IMR-90 (cell line): ENCODE results near the gene ADCK2. TPM values are rescaled to one million over a fixed set of nuclear protein-coding genes. Genes with fewer than 3 reads are reported as not detected.

Experiments
- ATAC-seq: fragments of 200-7000 bp; cut with Tn5 transposase; 2 replicates; pipeline ENCODE4 v1.9.1; 2020; ENCODE audit warnings: low read depth, mild to moderate bottlenecking, moderate library complexity
- BruUV-seq: library from RNA; stranded (reverse); fragments of 400-500 nt; replicated peaks from 2 replicates; lab custom pipeline; 2021; lab: Mats Ljungman, UMichigan
- CTCF ChIA-PET: fragments of 300-600 bp; formaldehyde crosslinking; extraction: SDS; loops from one replicate; lab custom pipeline; 2021; ENCODE audit warnings: antibody characterized with exemption; lab: Yijun Ruan, JAX
- POLR2A ChIA-PET: fragments of 300-600 bp; sonication (Branson Sonifier 250); formaldehyde crosslinking; loops from one replicate; lab custom pipeline; 2022; ENCODE audit warnings: antibody characterized with exemption; ENCODE audit not compliant: unreplicated experiment; lab: Charles Lee
- DNase-seq: peaks from one replicate; pipeline ENCODE4 v3.0.0; 2013
- H2AFZ ChIP-seq: replicated peaks from 2 replicates; pipeline ENCODE3; 2013; ENCODE audit warnings: low read length, mild to moderate bottlenecking; ENCODE audit not compliant: poor library complexity
- H2AK5ac ChIP-seq: 2 replicates; pipeline ENCODE4 v1.6.1; 2013; ENCODE audit warnings: low read depth, low read length, inconsistent platforms
- H2AK9ac ChIP-seq: replicated peaks from 2 replicates; pipeline ENCODE3; 2013; ENCODE audit warnings: mild to moderate bottlenecking, low read depth, low read length, moderate library complexity; ENCODE audit not compliant: poor library complexity
- H2BK120ac ChIP-seq: 2 replicates; pipeline ENCODE4 v1.6.1; 2013; ENCODE audit warnings: low read depth, low read length, inconsistent platforms
- H2BK15ac ChIP-seq: 3 replicates; pipeline ENCODE4 v1.6.1; 2013; ENCODE audit warnings: low read depth, low read length, inconsistent platforms
- H2BK20ac ChIP-seq: 2 replicates; pipeline ENCODE4 v1.6.1; 2013; ENCODE audit warnings: low read depth, mild to moderate bottlenecking, inconsistent platforms, low read length, moderate library complexity
- H2BK5ac ChIP-seq: 2 replicates; pipeline ENCODE4 v1.6.1; 2013; ENCODE audit warnings: mild to moderate bottlenecking, low read depth, low read length, inconsistent platforms; ENCODE audit not compliant: poor library complexity, severe bottlenecking
- H3K14ac ChIP-seq: replicated peaks from 2 replicates; pipeline ENCODE4 v1.6.1; 2013; ENCODE audit warnings: low read depth, low read length, inconsistent platforms
- H3K18ac ChIP-seq: 2 replicates; pipeline ENCODE4 v1.6.1; 2013; ENCODE audit warnings: low read depth, low read length, control low read depth
- H3K23ac ChIP-seq: 2 replicates; pipeline ENCODE4 v1.6.1; 2013; ENCODE audit warnings: low read depth, low read length, inconsistent platforms
- H3K27ac ChIP-seq: 2 replicates; pipeline ENCODE4 v1.5.1; 2013; ENCODE audit warnings: mild to moderate bottlenecking, control low read depth, low read length; ENCODE audit not compliant: insufficient read depth
- H3K27me3 ChIP-seq: 2 replicates; pipeline ENCODE4 v1.6.1; 2013; ENCODE audit warnings: low read length; ENCODE audit not compliant: control insufficient read depth, insufficient read depth
- H3K36me3 ChIP-seq: 2 replicates; pipeline ENCODE4 v1.6.1; 2013; ENCODE audit warnings: low read length, mixed read lengths; ENCODE audit not compliant: control insufficient read depth, insufficient read depth
- H3K4ac ChIP-seq: 2 replicates; pipeline ENCODE4 v1.6.1; 2013; ENCODE audit warnings: low read depth, low read length, inconsistent platforms
- H3K4me1 ChIP-seq: 2 replicates; pipeline ENCODE4 v1.6.1; 2013; ENCODE audit warnings: low read length, mixed read lengths; ENCODE audit not compliant: control insufficient read depth, insufficient read depth
- H3K4me2 ChIP-seq: 2 replicates; pipeline ENCODE4 v1.6.1; 2013; ENCODE audit warnings: low read depth, mild to moderate bottlenecking, control low read depth, low read length, moderate library complexity
- H3K4me3 ChIP-seq: 2 replicates; pipeline ENCODE4 v1.5.1; 2013; ENCODE audit warnings: low read depth, mild to moderate bottlenecking, control low read depth, low read length, moderate library complexity; ENCODE audit not compliant: insufficient read depth
- H3K56ac ChIP-seq: 2 replicates; pipeline ENCODE4 v1.6.1; 2013; ENCODE audit warnings: low read length, inconsistent platforms; ENCODE audit not compliant: insufficient read depth; ENCODE audit errors: extremely low read depth
- H3K79me1 ChIP-seq, 2 experiments: 2 replicates each; pipeline ENCODE4 v1.6.1; 2013; ENCODE audit warnings: low read length in 2 of 2, inconsistent platforms in 1 of 2, low read depth in 1 of 2
- H3K9ac ChIP-seq: 2 replicates; pipeline ENCODE4 v1.6.1; 2013; ENCODE audit warnings: low read depth, low read length, control low read depth
- H3K9me1 ChIP-seq: 2 replicates; pipeline ENCODE4 v1.6.1; 2013; ENCODE audit warnings: low read length, inconsistent platforms; ENCODE audit not compliant: insufficient read depth
- H3K9me3 ChIP-seq: 2 replicates; pipeline ENCODE4 v1.6.1; 2013; ENCODE audit warnings: low read length; ENCODE audit not compliant: control insufficient read depth, insufficient read depth
- H4K20me1 ChIP-seq: 2 replicates; pipeline ENCODE4 v1.6.1; 2013; ENCODE audit warnings: low read length, inconsistent platforms; ENCODE audit not compliant: insufficient read depth
- H4K5ac ChIP-seq: 2 replicates; pipeline ENCODE4 v1.6.1; 2013; ENCODE audit warnings: mild to moderate bottlenecking, low read depth, low read length, control low read depth
- H4K8ac ChIP-seq, 2 experiments: 2 replicates each; pipeline ENCODE4 v1.6.1; 2013; ENCODE audit warnings: low read depth in 2 of 2, low read length in 2 of 2, control low read depth in 1 of 2, inconsistent platforms in 1 of 2
- H4K91ac ChIP-seq: 2 replicates; pipeline ENCODE4 v1.6.1; 2013; ENCODE audit warnings: low read depth, low read length, inconsistent platforms; ENCODE audit not compliant: insufficient read depth
- CEBPB ChIP-seq: IDR thresholded peaks from 2 replicates; pipeline ENCODE4 v1.6.1; 2012; ENCODE audit warnings: low read depth, low read length, improper control_type of control experiment
- WGBS, 2 experiments: methylation state at CpG; one replicate each; pipeline versions ENCODE4 v1.1.5 to v1.1.7; 2013; ENCODE audit warnings: missing lambda C conversion rate in 2 of 2; ENCODE audit not compliant: insufficient read length in 1 of 2; ENCODE audit errors: extremely low coverage in 2 of 2; 5-methylcytosine and 5-hydroxymethylcytosine counted together
- dilution Hi-C: fragments of 300-500 bp; cut with HindIII; formaldehyde crosslinking; loops from one replicate; pipeline ENCODE4 v1.14.3; 2018; ENCODE audit warnings: low sequenced_read_pairs; ENCODE audit not compliant: unreplicated experiment
- in situ Hi-C: fragments of 300-500 bp; cut with MboI; formaldehyde crosslinking; loops from 3 replicates; pipeline ENCODE4 v1.14.3; 2019; ENCODE audit warnings: low sequenced_read_pairs, inconsistent platforms, mixed read lengths
- intact Hi-C: fragments of 100-400 bp; cut with micrococcal nuclease; formaldehyde crosslinking; loops from 2 replicates; pipeline ENCODE4 v1.10.0; 2022
- polyA plus RNA-seq, 3 experiments: library from polyadenylated mRNA; depleted of rRNA; stranded (reverse); fragments of >200 nt; gene quantifications; 2 replicates each; pipeline ENCODE4 v1.2.3, GENCODE V29; 2012; ENCODE audit warnings: low replicate concordance in 1 of 3
- total RNA-seq: library from RNA; depleted of rRNA; stranded (reverse); fragments of >200 nt; gene quantifications from 2 replicates; pipeline ENCODE4 v1.2.3, GENCODE V29; 2012

Gene ADCK2
- total and polyA plus RNA-seq, 2 of the 4 experiments (the other 2 are of a cell fraction), result 7.1 to 10.0 TPM

DNA sequence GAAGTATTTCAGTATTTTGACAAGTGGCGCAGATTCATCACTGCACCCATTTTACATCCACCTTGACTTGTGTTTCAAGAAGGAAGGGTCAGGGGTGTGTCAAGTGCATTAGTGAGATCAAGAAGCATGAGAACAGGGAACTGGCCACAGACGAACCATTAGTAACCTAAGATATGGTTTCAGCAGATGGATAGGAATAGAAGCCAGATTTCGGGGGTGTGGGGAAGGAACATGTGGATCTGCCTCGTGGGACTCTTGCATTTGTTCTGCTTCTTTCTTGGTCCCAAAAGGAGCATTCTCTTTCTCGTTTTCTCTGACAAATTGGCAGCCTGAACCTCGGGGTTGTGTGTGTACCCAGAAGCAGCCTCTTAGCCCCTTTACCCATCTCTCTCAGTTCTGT lies 41.7 kb upstream of the ADCK2 start:
- no peak overlapping the region for H3K4me3 ChIP-seq
- H3K9me1 ChIP-seq, result peaks cover 24% of the 10 kb centered on the region; the same call in 1 of the 2 replicates
- dilution Hi-C loops, result no loop called here
- peak overlapping the region; percentile 32; the same call in 1 of the 2 replicates for H3K14ac ChIP-seq
- no peak overlapping the region for H2BK120ac ChIP-seq
- TF ChIP-seq CEBPB, result no peak
- H2BK15ac ChIP-seq, result 0 out of 3 replicates have a peak overlapping the region, but pooled peaks have one; percentile 25
- no peak overlapping the region for H3K9ac ChIP-seq
- peaks cover 22% of the 10 kb centered on the region; the same call in 1 of the 2 replicates for H4K20me1 ChIP-seq
- H3K4me1 ChIP-seq, result peaks cover 14% of the 10 kb centered on the region
- H3K27ac ChIP-seq, result no peak overlapping the region
- BruUV-seq, result no TSS peak
- WGBS, 2 experiments, result no CpG with 5 or more reads among the region's 6 CpGs
- H2AK5ac ChIP-seq, result 0 out of 2 replicates have a peak overlapping the region, but pooled peaks have one; percentile 43
- no peak overlapping the region for H4K8ac ChIP-seq
- DNase-seq (no peak), ATAC-seq (no peak)
- H2AFZ ChIP-seq, result no peak overlapping the region
- CTCF ChIA-PET, result interaction anchor here (0.8 kb wide), 1 partner anchor 28 kb away, joined by 3 read pairs; no protein-coding TSS in a partner anchor
- peak overlapping the region; percentile 31; the same call in 1 of the 2 replicates for H3K23ac ChIP-seq
- H2AK9ac ChIP-seq, result peak overlapping the region; percentile 37
- H3K9me3 ChIP-seq, result no peaks in the 10 kb centered on the region
- H3K36me3 ChIP-seq, result peaks cover 7% of the 10 kb centered on the region
- H3K56ac ChIP-seq, result no peak overlapping the region
- peaks cover 28 to 62% of the 10 kb centered on the region in 2 experiments for H3K79me1 ChIP-seq
- intact Hi-C loops, result no loop called here
- H3K27me3 ChIP-seq, result no peaks in the 10 kb centered on the region
- no peak overlapping the region for H3K4me2 ChIP-seq
- H4K5ac ChIP-seq, result no peak overlapping the region
- in situ Hi-C loops, result no loop called here
- H4K91ac ChIP-seq, result no peak overlapping the region; the same call in 1 of the 2 replicates
- H2BK5ac ChIP-seq, result no peak overlapping the region
- no peak overlapping the region for H3K18ac ChIP-seq
- peak overlapping the region; percentile 25 for H3K4ac ChIP-seq
- POLR2A ChIA-PET, result interaction anchor here (0.5 kb wide), 1 partner anchor 18 kb away, joined by 3 read pairs; no protein-coding TSS in a partner anchor
- H2BK20ac ChIP-seq, result no peak overlapping the region
